Measurements from ENCODE around the gene CORO2B.

GRCh38 chr15:68732451-68732850 is 153.7 kb downstream of the CORO2B start:
- TF ChIP-seq EP300 (IDR thresholded peaks at IDR 0.05) (no peak), POLR2A (IDR thresholded peaks at IDR 0.05) (no peak)
- TF ChIP-seq, protein P1, sequence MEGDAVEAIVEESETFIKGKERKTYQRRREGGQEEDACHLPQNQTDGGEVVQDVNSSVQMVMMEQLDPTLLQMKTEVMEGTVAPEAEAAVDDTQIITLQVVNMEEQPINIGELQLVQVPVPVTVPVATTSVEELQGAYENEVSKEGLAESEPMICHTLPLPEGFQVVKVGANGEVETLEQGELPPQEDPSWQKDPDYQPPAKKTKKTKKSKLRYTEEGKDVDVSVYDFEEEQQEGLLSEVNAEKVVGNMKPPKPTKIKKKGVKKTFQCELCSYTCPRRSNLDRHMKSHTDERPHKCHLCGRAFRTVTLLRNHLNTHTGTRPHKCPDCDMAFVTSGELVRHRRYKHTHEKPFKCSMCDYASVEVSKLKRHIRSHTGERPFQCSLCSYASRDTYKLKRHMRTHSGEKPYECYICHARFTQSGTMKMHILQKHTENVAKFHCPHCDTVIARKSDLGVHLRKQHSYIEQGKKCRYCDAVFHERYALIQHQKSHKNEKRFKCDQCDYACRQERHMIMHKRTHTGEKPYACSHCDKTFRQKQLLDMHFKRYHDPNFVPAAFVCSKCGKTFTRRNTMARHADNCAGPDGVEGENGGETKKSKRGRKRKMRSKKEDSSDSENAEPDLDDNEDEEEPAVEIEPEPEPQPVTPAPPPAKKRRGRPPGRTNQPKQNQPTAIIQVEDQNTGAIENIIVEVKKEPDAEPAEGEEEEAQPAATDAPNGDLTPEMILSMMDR (IDR thresholded peaks at IDR 0.05) = no peak
